Activated T-cell treated with anti-CD3 and anti-CD28 coated beads for 24 hours (primary cell): ENCODE measurements around the gene LRFN2.

Experiments
- DNase-seq: peaks from one replicate; pipeline ENCODE4 v3.0.0-alpha.2; 2020; ENCODE audit warnings: low read depth

The LRFN2 gene

GRCh38 chr6:40437631-40438030 lies 149.5 kb downstream of the LRFN2 start:
- no peak for DNase-seq

DNA sequence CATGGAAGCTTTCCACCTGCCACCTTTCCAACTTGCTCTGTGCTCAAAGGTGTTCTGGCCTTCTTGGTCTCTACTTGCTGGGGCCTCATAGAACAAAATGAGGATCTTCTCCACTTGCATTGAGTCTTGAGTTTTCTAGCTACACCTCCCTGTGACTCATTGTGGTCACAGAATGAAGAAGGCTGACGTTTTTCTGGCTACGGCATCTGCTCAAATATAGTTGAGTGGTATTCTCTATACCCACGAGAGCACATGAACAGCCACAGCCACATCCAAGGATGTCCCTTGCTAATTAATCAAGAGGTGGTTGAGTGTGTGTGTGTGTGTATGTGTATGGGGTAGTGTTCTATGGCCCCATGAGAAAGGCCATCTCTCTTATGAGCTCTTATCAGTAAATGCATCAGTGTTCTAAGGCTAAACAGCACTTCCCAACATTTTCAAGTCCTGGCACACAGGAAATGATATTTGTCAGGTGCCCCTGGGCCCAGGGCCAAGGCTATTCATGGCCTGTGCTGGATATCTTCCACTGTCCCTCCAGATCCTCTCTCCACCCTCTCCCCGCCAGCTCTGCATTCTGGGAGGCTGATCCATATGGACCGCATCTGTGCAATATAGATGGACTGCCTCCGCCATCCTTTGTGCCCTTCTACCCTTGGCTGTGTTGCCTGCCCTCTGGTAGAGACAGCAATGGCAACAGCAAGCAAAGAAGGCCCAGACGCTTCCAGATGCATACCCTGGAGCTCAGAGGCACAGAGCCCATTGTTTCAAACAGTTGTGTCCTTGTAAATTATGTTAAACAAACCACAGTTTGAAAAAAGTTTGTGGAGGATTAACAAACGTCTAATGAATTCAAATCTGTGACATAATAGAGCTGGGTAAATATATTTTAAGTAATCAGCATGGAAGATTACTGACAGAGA lies 150.2 kb downstream of the LRFN2 start:
- no peak for DNase-seq

DNA sequence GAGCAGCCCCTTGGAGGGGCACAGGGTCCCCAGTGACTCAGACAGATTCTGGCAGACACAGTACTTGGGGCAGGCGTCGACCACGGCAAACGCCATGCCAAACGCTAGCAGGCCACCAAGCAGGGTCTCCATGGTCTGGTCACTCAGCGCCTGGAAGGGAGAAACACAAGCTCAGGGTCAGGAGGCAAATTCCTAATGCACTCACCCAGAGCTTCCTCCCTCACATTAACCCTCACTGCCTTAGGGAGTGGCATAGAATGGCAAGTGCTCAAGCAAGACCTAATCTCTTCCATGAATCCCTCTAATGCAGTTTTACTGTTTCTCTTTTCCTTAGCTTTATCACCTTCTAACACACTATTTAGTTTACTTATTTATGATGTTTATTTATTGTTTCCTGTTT lies 154.2 kb downstream of the LRFN2 start:
- DNase-seq = no peak

DNA sequence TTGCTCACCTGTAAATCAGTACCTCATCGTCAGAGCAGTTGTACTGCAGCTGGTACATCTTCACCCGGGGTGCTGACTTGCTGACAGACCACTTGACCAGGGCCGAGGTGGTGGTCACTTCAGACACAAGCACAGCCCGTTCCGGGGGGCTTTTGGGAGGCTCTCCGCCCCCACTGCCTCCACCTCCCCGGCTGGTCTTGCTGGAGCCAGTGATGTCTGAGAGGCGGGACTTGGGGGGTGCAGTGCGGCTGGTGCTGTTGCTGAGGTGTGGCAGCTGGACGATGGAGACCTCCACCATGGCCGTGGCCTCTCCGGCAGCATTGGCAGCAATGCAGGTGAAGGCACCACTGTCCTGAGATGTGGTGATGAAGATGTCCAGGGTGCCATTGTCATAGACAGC lies 155.5 kb downstream of the LRFN2 start:
- no peak for DNase-seq

- no peak for DNase-seq
Observed at GRCh38 chr6:40427196-40427595, 160.0 kb downstream of the LRFN2 start.

- no peak for DNase-seq
Observed at GRCh38 chr6:40426346-40427066, 160.7 kb downstream of the LRFN2 start.

GRCh38 chr6:40425192-40425919 lies 161.8 kb downstream of the LRFN2 start:
- DNase-seq = no peak

GRCh38 chr6:40422046-40422445 lies 165.1 kb downstream of the LRFN2 start:
- DNase-seq = no peak

DNA sequence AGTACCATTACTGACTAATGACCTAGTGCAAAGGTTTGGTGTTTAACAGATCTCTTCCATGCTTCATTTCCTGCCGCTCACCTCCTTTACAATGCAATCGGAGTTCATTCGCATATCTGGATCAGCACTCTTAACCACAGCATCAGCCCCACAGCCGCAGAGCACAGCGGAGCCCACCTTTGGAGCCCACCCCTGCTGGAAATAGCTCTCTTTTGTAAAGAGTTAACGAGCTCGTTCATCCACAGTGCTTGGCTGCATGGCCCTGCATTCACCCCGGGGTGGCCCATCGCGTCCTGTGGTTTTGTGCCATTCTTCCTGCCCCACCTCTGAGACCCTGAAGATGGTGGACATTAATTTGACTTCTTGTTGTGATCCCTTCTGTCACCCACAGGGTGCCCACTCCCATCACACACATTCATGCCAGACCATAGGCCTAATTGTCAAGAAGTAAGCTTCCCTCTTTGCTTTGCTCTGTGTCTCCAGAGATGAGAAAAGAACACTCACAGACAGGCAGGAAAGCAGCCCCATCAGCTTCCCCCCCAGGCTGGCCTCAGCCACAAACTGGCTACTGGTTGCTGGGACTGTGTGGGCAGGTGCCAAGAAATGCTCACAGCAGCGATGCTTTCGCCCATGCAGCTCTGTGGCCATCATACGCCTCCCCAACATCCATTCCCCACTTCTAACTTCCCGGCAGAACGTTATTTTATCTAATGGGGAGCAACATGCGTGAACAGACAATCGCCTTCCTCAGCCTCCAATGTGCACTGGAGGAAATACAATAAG lies 167.0 kb downstream of the LRFN2 start:
- no peak for DNase-seq

DNA sequence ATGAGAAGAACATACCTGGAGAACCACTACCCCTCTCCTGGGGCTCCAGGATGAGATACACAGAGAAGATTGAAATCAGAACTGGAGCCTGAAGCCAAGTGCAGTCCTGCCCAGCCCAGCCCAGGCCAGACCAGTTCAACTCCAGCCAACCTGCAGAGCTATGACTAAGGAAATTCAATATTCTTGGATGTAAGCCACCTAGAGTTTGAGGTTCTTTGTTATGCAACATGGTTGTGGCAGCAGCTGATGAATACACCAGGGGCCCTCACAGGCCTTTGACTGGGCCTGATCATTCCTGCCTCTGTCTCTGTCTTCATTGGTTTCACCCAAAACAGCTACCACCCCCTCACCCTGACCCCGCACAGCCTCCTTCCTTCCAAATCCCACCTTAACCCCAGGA lies 167.8 kb downstream of the LRFN2 start:
- DNase-seq = no peak

DNA sequence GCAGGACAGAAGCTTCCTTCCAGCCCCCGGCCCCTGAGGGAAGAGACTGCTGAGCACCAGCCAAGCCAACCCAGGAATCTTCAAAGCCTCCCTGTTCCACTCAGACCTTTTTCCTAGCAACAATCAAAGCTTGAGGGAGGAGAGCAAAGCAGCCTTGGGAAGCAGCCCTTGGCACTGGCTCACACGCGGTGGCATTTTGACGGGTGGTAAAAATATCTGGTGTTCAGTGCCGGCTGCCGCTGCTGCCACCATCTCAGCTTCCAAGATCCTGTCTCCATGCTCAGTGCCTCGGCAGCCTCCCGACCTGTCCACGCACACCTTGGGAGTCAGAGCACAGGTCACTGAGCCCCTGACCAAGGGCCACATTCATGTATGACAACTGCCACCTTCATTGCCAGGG lies 170.1 kb downstream of the LRFN2 start:
- DNase-seq = no peak

DNA sequence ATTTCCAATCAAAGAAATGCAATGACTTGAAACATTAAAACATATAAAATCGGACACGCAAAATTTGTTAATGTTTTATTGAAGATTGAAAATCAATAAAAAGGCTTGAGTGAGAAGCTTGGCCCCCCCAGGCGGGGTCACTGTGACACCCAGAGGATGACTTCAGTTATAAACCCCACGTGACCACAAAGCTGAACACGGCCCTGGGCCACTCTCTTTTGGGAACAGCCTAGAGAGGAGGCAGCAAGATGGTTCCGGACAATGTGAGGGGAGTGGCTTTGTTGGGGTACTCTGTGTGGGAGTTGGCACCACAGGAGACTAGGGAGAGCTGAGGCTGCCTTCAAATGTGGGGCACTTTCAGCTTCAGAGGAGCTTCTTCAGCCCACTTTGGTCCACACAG lies 172.5 kb downstream of the LRFN2 start:
- DNase-seq = no peak

DNA sequence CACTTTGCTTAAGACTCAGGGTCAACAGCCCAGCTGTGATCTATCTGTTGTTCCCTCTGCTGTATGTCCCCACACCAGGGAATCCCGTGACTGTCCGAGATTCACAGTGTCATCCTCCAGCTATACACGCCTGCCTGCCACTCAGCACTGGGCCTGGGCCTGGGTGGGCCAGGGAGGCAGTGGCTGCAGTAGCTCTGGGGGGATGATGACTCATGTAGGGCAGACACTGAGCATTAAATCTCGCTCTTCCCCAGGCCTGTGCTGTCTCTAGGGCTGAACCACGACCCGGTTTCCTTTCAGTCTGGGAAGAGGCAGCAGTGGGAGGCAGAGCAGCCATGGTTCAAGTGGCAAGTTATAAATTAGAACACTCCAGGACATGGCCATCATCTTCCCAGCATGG lies 173.9 kb downstream of the LRFN2 start:
- DNase-seq = no peak

- no peak for DNase-seq
Observed at GRCh38 chr6:40411881-40412280, 175.3 kb downstream of the LRFN2 start.

DNA sequence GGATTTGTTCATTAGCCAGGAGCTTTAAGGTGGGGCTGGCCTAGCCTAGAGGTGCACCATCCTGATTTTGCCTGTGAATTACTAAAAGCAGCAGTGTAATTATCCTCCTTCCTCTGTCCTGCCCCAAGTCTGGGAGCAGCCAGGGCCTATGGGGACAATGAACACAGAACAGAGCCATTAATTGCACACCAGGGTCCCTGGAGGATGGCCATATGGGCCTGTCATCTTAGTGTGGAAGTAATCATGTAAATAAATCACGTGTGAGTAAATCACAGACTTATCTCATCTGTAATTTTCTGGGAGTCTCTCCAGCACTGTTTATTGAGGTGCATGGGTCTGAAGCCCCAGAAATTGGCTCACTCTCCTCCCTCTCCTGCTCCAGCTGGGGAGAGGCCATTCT lies 176.3 kb downstream of the LRFN2 start:
- DNase-seq = no peak

- DNase-seq = no peak
Observed at GRCh38 chr6:40409716-40410397, 177.3 kb downstream of the LRFN2 start.

DNA sequence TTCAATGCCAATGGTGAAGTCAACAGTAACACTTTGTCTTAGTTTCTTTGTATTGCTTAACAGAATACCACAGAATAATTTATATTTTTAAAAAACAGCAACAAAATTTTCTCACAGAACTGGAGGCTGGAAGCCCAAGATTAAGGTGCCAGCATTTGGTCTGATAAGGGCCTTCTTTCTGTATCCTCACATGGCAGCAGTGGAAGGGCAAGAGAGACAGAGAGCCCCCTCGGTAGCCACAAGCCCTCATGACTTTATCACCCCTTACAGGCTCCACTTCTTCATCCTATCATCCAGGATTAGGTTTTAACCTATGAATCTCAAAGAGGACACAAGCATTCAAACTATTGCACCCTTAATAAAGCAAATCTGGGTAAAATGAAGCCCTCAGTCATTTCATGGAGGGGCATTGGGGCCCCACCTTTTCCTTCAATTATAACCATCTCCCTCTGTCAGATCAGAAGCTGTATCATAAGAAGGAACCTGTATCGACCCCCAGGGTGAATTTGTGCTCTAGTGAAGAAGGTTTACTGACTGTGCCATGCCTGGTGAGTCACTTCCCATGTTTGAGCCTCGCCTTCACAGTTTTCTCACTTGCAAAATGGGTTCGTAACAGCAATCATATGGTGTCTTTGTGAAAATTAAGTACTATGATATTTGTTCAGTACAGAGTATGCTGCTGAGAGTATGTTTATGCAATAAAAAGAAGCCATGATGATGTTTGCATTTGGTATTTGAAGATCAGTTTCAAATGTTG lies 178.2 kb downstream of the LRFN2 start:
- no peak for DNase-seq

- DNase-seq = no peak
Observed at GRCh38 chr6:40407239-40407638, 179.9 kb downstream of the LRFN2 start.

GRCh38 chr6:40406175-40406574 lies 181.0 kb downstream of the LRFN2 start:
- no peak for DNase-seq

DNA sequence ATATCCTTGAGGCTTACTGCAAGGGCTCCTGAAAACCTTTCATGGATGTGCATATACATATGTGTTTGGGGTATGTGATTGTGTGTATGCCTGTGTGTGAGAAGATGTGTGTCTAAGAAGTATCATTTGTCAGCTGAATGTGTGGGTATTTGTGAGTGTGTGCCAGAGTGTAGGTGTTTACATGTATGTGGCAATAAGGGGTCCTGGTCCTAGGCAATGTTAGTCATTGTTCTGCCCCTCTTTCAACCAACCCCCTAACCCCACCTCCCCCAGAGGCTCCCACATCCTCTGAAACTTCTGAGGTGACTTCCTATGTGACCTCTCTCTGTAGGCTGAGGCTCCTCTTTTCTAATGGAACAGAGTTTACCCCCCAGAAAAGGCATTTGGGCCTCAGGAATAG lies 186.4 kb downstream of the LRFN2 start:
- no peak for DNase-seq
